ENCODE data around the gene NEUROD1.
A peak's percentile ranks its signal among the peaks of the same experiment; 100 is the strongest.

NEUROD1 gene

DNA sequence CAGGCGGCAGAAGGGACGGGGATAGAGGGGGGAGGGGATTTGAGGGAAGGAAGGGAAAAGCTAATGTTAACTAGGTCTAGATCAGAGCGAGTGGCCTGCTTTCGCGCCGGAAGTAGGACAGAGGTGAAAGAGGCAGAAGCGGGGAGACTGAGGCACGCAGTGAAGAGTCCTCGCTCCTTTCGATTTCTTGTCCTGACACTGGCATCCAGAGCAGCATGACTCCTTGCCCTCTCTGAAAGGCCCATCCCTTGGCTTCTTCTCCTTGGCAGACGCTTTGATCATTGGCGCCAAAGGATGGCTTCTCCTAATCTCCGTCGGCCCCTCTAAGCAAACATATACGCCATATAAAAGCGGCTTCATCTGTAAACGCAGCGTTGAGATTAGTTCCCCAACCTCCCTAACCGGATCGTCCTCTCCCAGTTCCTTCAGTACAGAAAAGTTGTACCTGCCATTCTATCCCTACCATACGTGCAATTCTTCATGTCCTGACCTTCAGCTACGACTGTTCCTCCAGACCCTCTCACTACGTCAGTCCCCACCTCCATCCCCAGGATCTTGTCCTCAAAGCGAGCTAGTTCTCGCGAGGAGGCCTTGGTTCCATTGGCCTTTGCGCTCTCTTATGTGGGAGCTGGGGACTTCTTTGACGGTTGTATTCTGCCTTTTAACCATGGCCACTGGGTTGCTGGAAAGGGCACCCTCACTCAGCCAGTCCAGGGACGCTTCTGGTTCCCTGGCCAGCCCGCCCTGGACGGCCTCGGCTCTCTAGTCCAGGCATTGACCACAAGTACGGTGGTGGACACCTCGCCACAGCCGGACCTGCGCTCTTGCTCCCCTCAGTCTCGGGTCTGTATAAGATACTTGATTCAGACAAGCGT lies 857 bp upstream of the NEUROD1 start:
- TF ChIP-seq, protein P1, sequence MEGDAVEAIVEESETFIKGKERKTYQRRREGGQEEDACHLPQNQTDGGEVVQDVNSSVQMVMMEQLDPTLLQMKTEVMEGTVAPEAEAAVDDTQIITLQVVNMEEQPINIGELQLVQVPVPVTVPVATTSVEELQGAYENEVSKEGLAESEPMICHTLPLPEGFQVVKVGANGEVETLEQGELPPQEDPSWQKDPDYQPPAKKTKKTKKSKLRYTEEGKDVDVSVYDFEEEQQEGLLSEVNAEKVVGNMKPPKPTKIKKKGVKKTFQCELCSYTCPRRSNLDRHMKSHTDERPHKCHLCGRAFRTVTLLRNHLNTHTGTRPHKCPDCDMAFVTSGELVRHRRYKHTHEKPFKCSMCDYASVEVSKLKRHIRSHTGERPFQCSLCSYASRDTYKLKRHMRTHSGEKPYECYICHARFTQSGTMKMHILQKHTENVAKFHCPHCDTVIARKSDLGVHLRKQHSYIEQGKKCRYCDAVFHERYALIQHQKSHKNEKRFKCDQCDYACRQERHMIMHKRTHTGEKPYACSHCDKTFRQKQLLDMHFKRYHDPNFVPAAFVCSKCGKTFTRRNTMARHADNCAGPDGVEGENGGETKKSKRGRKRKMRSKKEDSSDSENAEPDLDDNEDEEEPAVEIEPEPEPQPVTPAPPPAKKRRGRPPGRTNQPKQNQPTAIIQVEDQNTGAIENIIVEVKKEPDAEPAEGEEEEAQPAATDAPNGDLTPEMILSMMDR (IDR thresholded peaks at IDR 0.05; ENCODE audit: insufficient read depth, low read length, missing control alignments) = no peak
- no peak overlapping the region for H3K4me3 ChIP-seq (ENCODE audit: low read depth, low read length)
- CTCF ChIA-PET = interaction anchor here (1.1 kb wide), 1 partner anchor 34 kb away, joined by 3 read pairs; no protein-coding TSS in a partner anchor
- no peak for DNase-seq (ENCODE audit: low read depth, low spot score)
- POLR2A ChIA-PET = no interaction called here

DNA sequence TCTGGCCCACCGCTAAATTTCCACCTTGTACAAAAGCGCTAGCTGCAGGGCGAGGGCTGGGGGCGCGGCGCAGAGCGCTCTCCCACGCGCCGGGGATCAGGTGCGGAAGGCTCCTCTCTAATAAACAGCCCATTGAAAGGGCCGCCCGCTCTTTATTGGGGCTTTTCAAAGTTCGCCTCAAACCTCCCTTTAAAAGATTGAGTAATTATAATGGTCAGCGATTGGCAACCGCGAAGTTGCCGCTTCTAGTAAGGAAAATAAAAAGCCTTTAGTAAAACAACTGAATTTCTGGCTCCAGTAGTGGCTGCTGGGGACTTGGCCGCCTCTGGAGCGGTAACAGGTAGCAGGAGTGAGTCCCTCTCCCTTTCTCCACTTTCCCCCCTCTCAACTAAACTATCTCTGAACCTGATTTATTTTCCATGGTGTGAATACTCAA lies 755 bp downstream of the NEUROD1 start:
- TF ChIP-seq, protein P1 (IDR thresholded peaks at IDR 0.05; ENCODE audit: insufficient read depth, low read length, missing control alignments) = no peak
- no peak overlapping the region for H3K4me3 ChIP-seq (ENCODE audit: low read depth, low read length)
- CTCF ChIA-PET = no interaction called here
- no peak for DNase-seq (ENCODE audit: low read depth, low spot score)
- POLR2A ChIA-PET = no interaction called here

DNA sequence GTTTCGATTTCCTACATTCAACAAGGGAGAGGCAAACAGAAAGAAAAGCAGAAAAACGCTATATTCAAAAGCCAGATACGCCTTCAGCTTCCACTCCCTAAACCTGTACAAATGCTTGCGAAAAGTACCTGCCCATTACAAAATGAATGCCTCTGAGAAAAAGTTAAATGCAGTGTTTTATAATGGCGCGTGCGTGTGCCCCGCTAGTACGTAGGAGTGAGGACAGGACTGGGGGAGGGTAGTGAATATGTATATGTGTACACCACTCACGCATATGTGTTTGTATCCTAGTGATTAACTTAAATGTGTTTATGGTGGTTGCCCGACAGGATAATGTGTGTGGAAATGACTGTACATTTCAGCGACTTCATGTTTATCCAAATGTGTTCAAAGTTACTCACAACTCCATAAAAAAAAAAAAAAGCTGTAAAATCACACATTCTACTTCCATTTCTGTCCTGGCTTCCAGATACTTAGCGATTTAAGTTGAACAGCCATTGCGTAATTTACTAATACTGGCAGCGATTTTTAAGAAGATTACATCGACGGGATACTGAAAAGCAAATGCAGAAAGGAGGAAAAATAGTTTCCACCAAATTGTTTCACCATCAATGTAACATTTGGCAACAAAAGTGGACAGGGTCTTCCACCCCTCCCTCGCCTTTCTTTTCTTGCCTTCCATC lies 1.3 kb downstream of the NEUROD1 start:
- ChIA-PET POLR2A (no interaction called here), CTCF (no interaction called here)
- DNase-seq (ENCODE audit: low read depth, low spot score) = no peak
- TF ChIP-seq, protein P1 (IDR thresholded peaks at IDR 0.05; ENCODE audit: insufficient read depth, low read length, missing control alignments) = no peak
- H3K4me3 ChIP-seq (ENCODE audit: low read depth, low read length) = no peak overlapping the region

DNA sequence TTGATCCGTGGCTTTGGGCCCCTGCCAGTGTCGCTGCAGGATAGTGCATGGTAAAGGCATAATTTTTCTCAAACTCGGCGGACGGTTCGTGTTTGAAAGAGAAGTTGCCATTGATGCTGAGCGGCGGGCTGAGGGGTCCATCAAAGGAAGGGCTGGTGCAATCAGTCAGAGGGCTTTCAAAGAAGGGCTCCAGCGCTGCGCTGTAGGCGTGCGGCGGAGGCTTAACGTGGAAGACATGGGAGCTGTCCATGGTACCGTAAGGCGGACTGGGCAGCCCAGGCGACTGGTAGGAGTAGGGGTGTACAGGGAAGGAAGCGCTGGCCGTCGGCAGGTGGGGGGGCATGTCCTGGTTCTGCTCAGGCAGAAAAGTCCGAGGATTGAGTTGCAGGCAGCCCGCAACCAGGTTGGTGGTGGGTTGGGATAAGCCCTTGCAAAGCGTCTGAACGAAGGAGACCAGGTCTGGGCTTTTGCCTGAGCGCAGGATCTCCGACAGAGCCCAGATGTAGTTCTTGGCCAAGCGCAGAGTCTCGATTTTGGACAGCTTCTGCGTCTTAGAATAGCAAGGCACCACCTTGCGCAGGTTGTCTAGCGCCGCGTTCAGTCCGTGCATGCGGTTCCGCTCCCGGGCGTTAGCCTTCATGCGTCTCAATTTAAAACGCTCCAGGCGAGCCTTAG lies 2.3 kb downstream of the NEUROD1 start:
- DNase-seq (ENCODE audit: low read depth, low spot score) = peak; percentile 2
- ChIA-PET POLR2A (no interaction called here), CTCF (interaction anchor here (1.1 kb wide), 1 partner anchor 573 kb away, joined by 3 read pairs; no protein-coding TSS in a partner anchor)
- H3K4me3 ChIP-seq (ENCODE audit: low read depth, low read length) = no peak overlapping the region
- TF ChIP-seq, protein P1 (IDR thresholded peaks at IDR 0.05; ENCODE audit: insufficient read depth, low read length, missing control alignments) = no peak

DNA sequence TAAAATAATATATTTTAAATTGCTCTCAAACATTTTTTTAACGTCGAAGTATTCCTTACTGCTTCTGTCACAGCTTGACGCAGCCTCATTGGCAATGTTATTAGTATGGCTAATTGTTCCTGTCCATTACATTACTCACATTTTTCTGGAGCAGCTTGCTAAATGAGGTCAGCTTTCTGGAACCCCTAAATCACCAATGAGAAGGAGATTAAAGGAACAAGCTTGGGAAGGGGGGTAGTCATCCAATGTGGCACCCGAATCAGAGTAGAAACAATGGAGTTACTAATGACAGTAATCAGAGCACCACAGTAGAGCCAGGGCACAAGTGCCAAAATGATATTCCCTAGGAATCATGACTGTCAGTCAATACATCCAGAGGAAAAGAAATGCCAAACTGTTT lies 5.1 kb downstream of the NEUROD1 start:
- no peak for DNase-seq (ENCODE audit: low read depth, low spot score)
- CTCF ChIA-PET = no interaction called here

More for the DNA sequence above, 5.1 kb downstream of the NEUROD1 start:
- TF ChIP-seq, protein P1 (IDR thresholded peaks at IDR 0.05; ENCODE audit: insufficient read depth, low read length, missing control alignments) = no peak
- POLR2A ChIA-PET = no interaction called here
- no peak overlapping the region for H3K4me3 ChIP-seq (ENCODE audit: low read depth, low read length)

Measured in AG04449 (cell line).